ENCODE data around the gene EPOP. TPM values are rescaled to one million over a fixed set of nuclear protein-coding genes. Genes with fewer than 3 reads are reported as not detected.
A peak's percentile ranks its signal among the peaks of the same experiment; 100 is the strongest.

Gene EPOP
- total and polyA plus RNA-seq, 2 donors (not counting 3 experiments of a cell fraction or from before 2014, with no cell fraction given), result 0.43 to 2.9 TPM

DNA sequence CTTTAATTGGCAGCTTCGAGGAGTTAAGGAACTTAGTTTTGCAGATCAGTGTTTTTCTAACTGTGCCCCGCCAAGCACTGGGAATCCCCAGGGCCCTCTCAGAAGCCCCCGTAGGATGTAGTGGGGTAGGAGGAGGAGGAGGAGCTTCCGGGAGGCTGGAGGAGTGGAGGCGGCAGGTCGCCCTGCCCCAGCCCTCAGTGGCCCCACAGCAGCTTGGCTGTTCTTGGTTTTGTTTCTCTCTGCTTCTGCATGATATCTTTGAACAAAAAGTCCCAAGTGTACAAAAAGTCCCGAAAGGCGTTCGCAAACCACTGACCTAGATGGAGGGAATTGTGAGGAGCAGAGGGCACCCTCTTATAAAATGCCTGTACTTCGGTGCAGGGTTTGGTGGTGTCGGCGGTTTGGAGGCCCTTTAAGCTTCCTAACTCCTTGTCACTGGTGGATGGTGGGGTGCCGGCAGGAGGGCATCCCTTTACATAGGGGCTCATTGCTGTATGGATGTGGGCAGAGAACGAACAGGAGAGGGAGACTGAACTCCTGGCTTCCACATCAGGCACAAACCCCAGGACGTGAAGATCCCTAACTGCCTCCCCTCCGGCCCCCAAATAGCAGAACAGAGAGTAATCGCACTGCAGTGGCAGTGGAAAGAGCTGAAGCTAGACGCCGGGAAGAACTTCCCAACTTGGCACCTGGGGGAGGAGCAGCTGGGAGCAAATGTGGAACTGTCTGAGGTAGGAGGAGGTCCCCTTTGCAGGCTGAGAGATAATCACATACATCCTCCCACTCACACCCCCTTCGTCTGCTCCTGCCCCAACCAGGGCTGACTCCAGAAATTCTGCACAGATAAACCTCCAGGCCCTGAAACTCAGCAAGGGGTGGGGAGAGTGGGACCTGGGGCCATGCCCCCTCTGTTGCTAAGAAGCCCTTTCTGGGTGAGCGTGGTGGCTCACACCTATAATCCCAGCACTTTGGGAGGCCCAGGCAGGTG lies 20.1 kb downstream of the EPOP start:
- no peak for FAIRE-seq
- H3K79me2 ChIP-seq (ENCODE audit: control insufficient read depth, insufficient read depth, low read length), result no peaks in the 10 kb centered on the region
- H3K9me1 ChIP-seq (replicated peaks; ENCODE audit: control insufficient read depth, extremely low read depth, insufficient read depth, low read length), result no peaks in the 10 kb centered on the region
- H3K27ac ChIP-seq (ENCODE audit: insufficient read depth, low read depth, low read length), result no peak overlapping the region
- H3K9ac ChIP-seq (replicated peaks; ENCODE audit: extremely low read depth, insufficient read depth, low read length), result no peak overlapping the region
- no peak for DNase-seq (ENCODE audit: low read depth, low spot score)
- H2AFZ ChIP-seq (ENCODE audit: low read depth, low read length), result no peak overlapping the region
- peaks cover 7 to 8% of the 10 kb centered on the region in 2 experiments for H3K27me3 ChIP-seq (ENCODE audit: control insufficient read depth in 2 of 2, insufficient read depth in 2 of 2, low read length in 2 of 2)
- intact Hi-C loops (cut with micrococcal nuclease) (no loop called here), dilution Hi-C loops (cut with MboI; ENCODE audit: extremely low pct_ligation_motif_present, low sequenced_read_pairs) (no loop called here)
- ChIA-PET CTCF (interaction anchor here (1.9 to 5.1 kb wide), 3 partner anchors 7 to 13 kb away, joined by 4 to 41 read pairs (median 10); no protein-coding TSS in a partner anchor), POLR2A (no interaction called here)
- no peaks in the 10 kb centered on the region for H3K36me3 ChIP-seq (ENCODE audit: control insufficient read depth in 2 of 2, extremely low read depth in 1 of 2, insufficient read depth in 2 of 2, low read length in 2 of 2)
- H4K20me1 ChIP-seq (replicated peaks; ENCODE audit: control insufficient read depth, extremely low read depth, insufficient read depth, low read length), result no peaks in the 10 kb centered on the region
- no peak overlapping the region for H3K4me2 ChIP-seq (ENCODE audit: insufficient read depth, low read length)
- H3K9me3 ChIP-seq (replicated peaks; ENCODE audit: control insufficient read depth, insufficient read depth, low read length), result no peaks in the 10 kb centered on the region
- TF ChIP-seq POLR2A (IDR thresholded peaks at IDR 0.05; ENCODE audit: low read depth, low read length) (no peak), EZH2 (IDR thresholded peaks at IDR 0.05; ENCODE audit: borderline replicate concordance, low read depth, low read length, severe bottlenecking) (peak; percentile 39)
- no peak overlapping the region for H3K4me3 ChIP-seq (replicated peaks in 1 of 3; ENCODE audit: insufficient read depth in 1 of 3, low read depth in 1 of 3, low read length in 3 of 3)
- no TSS peak for BruUV-seq (replicated peaks)
- H3K4me1 ChIP-seq (ENCODE audit: control insufficient read depth, extremely low read depth, insufficient read depth, low read length), result no peaks in the 10 kb centered on the region

GRCh38 chr17:38653679-38654078 lies 21.1 kb downstream of the EPOP start:
- POLR2A ChIA-PET, result no interaction called here
- Histone ChIP-seq H3K9me3 (replicated peaks; ENCODE audit: control insufficient read depth, insufficient read depth, low read length) (no peaks in the 10 kb centered on the region), H3K36me3 (ENCODE audit: control insufficient read depth in 2 of 2, extremely low read depth in 1 of 2, insufficient read depth in 2 of 2, low read length in 2 of 2) (no peaks in the 10 kb centered on the region), H3K4me2 (ENCODE audit: insufficient read depth, low read length) (no peak overlapping the region), H3K27ac (ENCODE audit: insufficient read depth, low read depth, low read length) (no peak overlapping the region), H2AFZ (ENCODE audit: low read depth, low read length) (no peak overlapping the region), H3K27me3 (ENCODE audit: control insufficient read depth in 2 of 2, insufficient read depth in 2 of 2, low read length in 2 of 2) (peaks cover 7 to 8% of the 10 kb centered on the region in 2 experiments), H3K9ac (replicated peaks; ENCODE audit: extremely low read depth, insufficient read depth, low read length) (no peak overlapping the region), H3K79me2 (ENCODE audit: control insufficient read depth, insufficient read depth, low read length) (no peaks in the 10 kb centered on the region), H4K20me1 (replicated peaks; ENCODE audit: control insufficient read depth, extremely low read depth, insufficient read depth, low read length) (no peaks in the 10 kb centered on the region), H3K4me1 (ENCODE audit: control insufficient read depth, extremely low read depth, insufficient read depth, low read length) (no peaks in the 10 kb centered on the region), H3K4me3 (replicated peaks in 1 of 3; ENCODE audit: insufficient read depth in 1 of 3, low read depth in 1 of 3, low read length in 3 of 3) (no peak overlapping the region), H3K9me1 (replicated peaks; ENCODE audit: control insufficient read depth, extremely low read depth, insufficient read depth, low read length) (no peaks in the 10 kb centered on the region)
- BruUV-seq (replicated peaks), result no TSS peak
- FAIRE-seq (no peak), DNase-seq (ENCODE audit: low read depth, low spot score) (no peak)
- CTCF ChIA-PET, result interaction anchor here (0.7 to 5.1 kb wide), 5 partner anchors 8 to 96 kb away, joined by 3 to 41 read pairs (median 4); no protein-coding TSS in a partner anchor
- TF ChIP-seq POLR2AphosphoS5 (IDR thresholded peaks at IDR 0.05; ENCODE audit: insufficient read depth, low read depth, low read length) (no peak), EZH2 (IDR thresholded peaks at IDR 0.05; ENCODE audit: borderline replicate concordance, low read depth, low read length, severe bottlenecking) (peak; percentile 31), POLR2A (IDR thresholded peaks at IDR 0.05; ENCODE audit: low read depth, low read length) (no peak), JUN (IDR thresholded peaks at IDR 0.05; ENCODE audit: borderline replicate concordance, insufficient read depth, insufficient read length, low read depth) (no peak), MYC (IDR thresholded peaks at IDR 0.05; ENCODE audit: low read depth, low read length) (no peak)
- TF ChIP-seq, protein P1, sequence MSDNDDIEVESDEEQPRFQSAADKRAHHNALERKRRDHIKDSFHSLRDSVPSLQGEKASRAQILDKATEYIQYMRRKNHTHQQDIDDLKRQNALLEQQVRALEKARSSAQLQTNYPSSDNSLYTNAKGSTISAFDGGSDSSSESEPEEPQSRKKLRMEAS (IDR thresholded peaks at IDR 0.05; ENCODE audit: insufficient read depth, insufficient read length), result no peak
- TF ChIP-seq, protein P2, sequence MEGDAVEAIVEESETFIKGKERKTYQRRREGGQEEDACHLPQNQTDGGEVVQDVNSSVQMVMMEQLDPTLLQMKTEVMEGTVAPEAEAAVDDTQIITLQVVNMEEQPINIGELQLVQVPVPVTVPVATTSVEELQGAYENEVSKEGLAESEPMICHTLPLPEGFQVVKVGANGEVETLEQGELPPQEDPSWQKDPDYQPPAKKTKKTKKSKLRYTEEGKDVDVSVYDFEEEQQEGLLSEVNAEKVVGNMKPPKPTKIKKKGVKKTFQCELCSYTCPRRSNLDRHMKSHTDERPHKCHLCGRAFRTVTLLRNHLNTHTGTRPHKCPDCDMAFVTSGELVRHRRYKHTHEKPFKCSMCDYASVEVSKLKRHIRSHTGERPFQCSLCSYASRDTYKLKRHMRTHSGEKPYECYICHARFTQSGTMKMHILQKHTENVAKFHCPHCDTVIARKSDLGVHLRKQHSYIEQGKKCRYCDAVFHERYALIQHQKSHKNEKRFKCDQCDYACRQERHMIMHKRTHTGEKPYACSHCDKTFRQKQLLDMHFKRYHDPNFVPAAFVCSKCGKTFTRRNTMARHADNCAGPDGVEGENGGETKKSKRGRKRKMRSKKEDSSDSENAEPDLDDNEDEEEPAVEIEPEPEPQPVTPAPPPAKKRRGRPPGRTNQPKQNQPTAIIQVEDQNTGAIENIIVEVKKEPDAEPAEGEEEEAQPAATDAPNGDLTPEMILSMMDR (IDR thresholded peaks at IDR 0.05; ENCODE audit: extremely low read depth in 1 of 2, insufficient read depth in 1 of 2, low read depth in 1 of 2, low read length in 2 of 2), result no peak
- dilution Hi-C loops (cut with MboI; ENCODE audit: extremely low pct_ligation_motif_present, low sequenced_read_pairs) (no loop called here), intact Hi-C loops (cut with micrococcal nuclease) (no loop called here)

Data from endothelial cell of umbilical vein (primary cell).